Activated T-helper 1 cell treated with anti-CD3 and anti-CD28 coated beads, Interleukin-12 subunit alpha, Interleukin-12 subunit beta, Interleukin-2, Interleukin-4 antibody, amounts not matched to agents 30 ng/mL and 10 ng/mL and 1 ng/mL, durations not matched to agents 14 hours and 24 hours and 36 hours (primary cell): Measurements from ENCODE around the gene PSMG2. TPM values are rescaled to one million over a fixed set of nuclear protein-coding genes. Genes with fewer than 3 reads are reported as not detected.

Experiments
- DNase-seq: peaks from one replicate; pipeline ENCODE4 v3.0.0; 2021; ENCODE audit warnings: low spot score
- H3K27ac Mint-ChIP-seq: one replicate; pipeline ENCODE4 v1.8.0; 2021; ENCODE audit warnings: mild to moderate bottlenecking, mixed read lengths
- H3K27me3 Mint-ChIP-seq: one replicate; pipeline ENCODE4 v1.8.0; 2022; ENCODE audit warnings: mild to moderate bottlenecking, moderate library complexity, mixed read lengths; ENCODE audit not compliant: insufficient read depth
- H3K36me3 Mint-ChIP-seq: one replicate; pipeline ENCODE4 v1.8.0; 2021; ENCODE audit warnings: low read depth, mixed read lengths
- H3K4me1 Mint-ChIP-seq: one replicate; pipeline ENCODE4 v1.8.0; 2021; ENCODE audit warnings: low read depth, mixed read lengths
- H3K4me3 Mint-ChIP-seq: one replicate; pipeline ENCODE4 v1.8.0; 2021; ENCODE audit warnings: mild to moderate bottlenecking, moderate library complexity, mixed read lengths
- H3K9me3 Mint-ChIP-seq: one replicate; pipeline ENCODE4 v1.8.0; 2021; ENCODE audit warnings: mixed read lengths
- intact Hi-C: fragments of 100-400 bp; cut with micrococcal nuclease; formaldehyde crosslinking; loops from one replicate; pipeline ENCODE4 v1.15.1; 2024
- total RNA-seq: library from RNA; stranded (reverse); gene quantifications from 2 replicates; pipeline ENCODE4 v1.2.3, GENCODE V29; 2022

Gene PSMG2
- total RNA-seq, 1 donor from 2014 or later = 113 TPM

DNA sequence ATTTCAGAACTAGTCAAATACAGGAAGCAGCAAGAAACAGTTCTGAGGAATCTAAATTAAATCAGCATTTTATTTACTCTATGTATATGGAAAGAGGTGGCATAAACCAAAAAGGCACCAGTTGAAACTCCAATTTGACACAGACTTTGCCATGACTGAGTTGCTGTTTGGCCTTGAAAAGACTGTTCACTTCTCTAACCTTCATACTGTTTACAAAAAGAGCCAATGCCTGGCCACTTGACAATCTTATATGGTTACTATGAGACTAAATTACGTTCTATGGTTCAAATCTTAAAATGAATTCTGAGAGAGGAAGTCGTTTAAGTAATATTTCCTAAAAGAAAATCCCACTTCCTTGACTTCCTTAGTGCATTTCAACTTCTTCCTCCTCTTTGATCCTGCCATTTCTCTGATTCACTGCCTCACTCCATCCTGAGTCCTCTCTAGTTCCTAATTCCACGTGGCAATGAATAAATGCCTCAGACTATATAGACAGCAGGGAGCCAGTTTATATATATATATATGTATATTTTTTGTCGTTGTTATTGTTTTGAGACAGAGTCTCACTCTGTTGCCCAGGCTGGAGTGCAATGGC is 13.5 kb upstream of the PSMG2 start:
- Mint-ChIP-seq H3K36me3 (peaks cover 19% of the 10 kb centered on the region), H3K4me1 (peaks cover 28% of the 10 kb centered on the region), H3K27me3 (no peaks in the 10 kb centered on the region), H3K4me3 (no peak overlapping the region), H3K9me3 (no peaks in the 10 kb centered on the region), H3K27ac (no peak overlapping the region)
- intact Hi-C loops = no loop called here
- DNase-seq = no peak

- intact Hi-C loops = no loop called here
- Mint-ChIP-seq H3K4me1 (peaks cover 30% of the 10 kb centered on the region), H3K9me3 (no peaks in the 10 kb centered on the region), H3K27ac (peak overlapping the region; percentile 12), H3K36me3 (peaks cover 23% of the 10 kb centered on the region), H3K27me3 (no peaks in the 10 kb centered on the region), H3K4me3 (no peak overlapping the region)
- no peak for DNase-seq
These were observed 10.6 kb upstream of the PSMG2 start for GRCh38 chr18:12692206-12692605.

DNA sequence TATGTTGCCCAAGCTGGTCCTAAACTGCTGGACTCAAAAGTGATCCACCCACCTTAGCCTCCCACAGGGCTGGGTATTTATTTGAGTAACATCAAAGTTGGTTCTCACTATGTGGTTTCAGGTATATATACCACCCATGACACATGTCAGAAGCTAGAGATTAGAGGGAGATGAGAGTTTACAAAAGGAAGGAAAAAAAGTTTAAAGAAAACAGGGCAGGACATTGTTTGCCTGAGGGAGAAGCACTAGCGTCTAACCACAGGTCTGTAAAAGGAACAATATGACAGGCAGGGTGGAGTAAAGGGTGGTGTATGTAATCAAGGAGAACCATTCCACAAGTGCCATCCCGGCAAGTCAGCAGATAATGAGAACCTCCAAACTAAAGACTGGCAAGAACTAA is 8.8 kb upstream of the PSMG2 start:
- Mint-ChIP-seq H3K36me3 (peaks cover 28% of the 10 kb centered on the region), H3K4me3 (no peak overlapping the region), H3K4me1 (peaks cover 37% of the 10 kb centered on the region), H3K27ac (no peak overlapping the region), H3K27me3 (no peaks in the 10 kb centered on the region), H3K9me3 (no peaks in the 10 kb centered on the region)
- intact Hi-C loops = loop anchor here (1.0 kb wide), 1 partner anchor 8 kb away; the partner anchor contains the start of gene CEP76
- no peak for DNase-seq

DNA sequence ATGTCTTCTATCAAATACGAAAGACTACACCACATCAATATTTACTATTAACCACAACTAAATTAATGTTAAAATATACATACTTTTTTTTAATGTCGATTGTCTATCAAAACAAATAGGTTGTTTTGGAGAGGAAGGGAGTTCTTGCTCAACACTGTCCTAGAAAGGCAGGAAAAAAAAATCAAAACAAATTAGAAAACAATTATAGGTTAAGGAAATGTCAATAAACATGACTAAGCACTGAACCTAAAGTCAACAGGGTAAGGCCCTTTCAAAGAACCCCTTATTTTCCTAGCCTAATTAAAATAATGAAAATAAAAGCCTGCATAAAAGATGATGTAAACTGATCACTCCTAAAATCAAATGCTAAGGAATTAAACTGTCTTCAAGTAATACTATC is 3.1 kb upstream of the PSMG2 start:
- Mint-ChIP-seq H3K4me3 (no peak overlapping the region), H3K9me3 (no peaks in the 10 kb centered on the region), H3K36me3 (peaks cover 21% of the 10 kb centered on the region), H3K4me1 (peaks cover 37% of the 10 kb centered on the region), H3K27ac (no peak overlapping the region), H3K27me3 (no peaks in the 10 kb centered on the region)
- intact Hi-C loops = loop anchor here (5.0 kb wide), 1 partner anchor 307 kb away; no protein-coding TSS in a partner anchor
- DNase-seq = no peak

GRCh38 chr18:12701161-12701560 is 1.7 kb upstream of the PSMG2 start:
- Mint-ChIP-seq H3K27ac (peak overlapping the region; percentile 92), H3K9me3 (no peaks in the 10 kb centered on the region), H3K4me1 (peaks cover 49% of the 10 kb centered on the region), H3K4me3 (peak overlapping the region; percentile 97), H3K27me3 (no peaks in the 10 kb centered on the region), H3K36me3 (peaks cover 21% of the 10 kb centered on the region)
- intact Hi-C loops = loop anchor here (5.0 kb wide), 1 partner anchor 309 kb away; no protein-coding TSS in a partner anchor
- no peak for DNase-seq

DNA sequence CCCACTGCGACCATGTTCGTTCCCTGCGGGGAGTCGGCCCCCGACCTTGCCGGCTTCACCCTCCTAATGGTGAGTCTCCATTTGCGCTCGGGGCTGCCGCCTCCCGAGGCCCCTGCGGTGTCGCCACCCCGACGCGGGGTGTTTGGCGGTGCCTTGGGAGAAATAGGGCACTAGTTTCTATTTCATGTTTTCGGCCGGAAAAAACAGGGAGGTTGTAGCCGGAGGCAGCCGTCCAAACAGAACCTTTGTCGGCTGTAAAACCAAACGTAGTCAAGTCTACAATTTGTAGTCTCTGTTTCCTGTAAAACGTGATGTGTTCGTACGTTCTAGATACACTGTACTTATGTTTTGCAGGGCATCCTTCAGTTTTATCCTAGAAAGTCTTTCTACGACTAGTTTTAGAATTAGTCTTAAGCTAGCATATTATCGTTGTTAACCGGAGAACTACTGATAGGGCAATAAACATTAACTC is 290 bp downstream of the PSMG2 start:
- H3K9me3 Mint-ChIP-seq = no peaks in the 10 kb centered on the region

GRCh38 chr18:12703664-12704063 is 822 bp downstream of the PSMG2 start:
- Mint-ChIP-seq H3K27ac (peak overlapping the region; percentile 92), H3K27me3 (no peaks in the 10 kb centered on the region), H3K36me3 (peaks cover 22% of the 10 kb centered on the region), H3K4me1 (peaks cover 51% of the 10 kb centered on the region), H3K9me3 (no peaks in the 10 kb centered on the region), H3K4me3 (peak overlapping the region; percentile 97)
- no peak for DNase-seq
- intact Hi-C loops = loop anchor here (2.0 to 5.0 kb wide), 3 partner anchors 19 to 311 kb away; partner anchors contain the start of gene SPIRE1

More for the DNA sequence above, 290 bp downstream of the PSMG2 start:
- H3K27me3 Mint-ChIP-seq = no peaks in the 10 kb centered on the region
- H3K4me1 Mint-ChIP-seq = peaks cover 54% of the 10 kb centered on the region
- peaks cover 26% of the 10 kb centered on the region for H3K36me3 Mint-ChIP-seq
- no peak for DNase-seq
- H3K27ac Mint-ChIP-seq = peak overlapping the region; percentile 92
- H3K4me3 Mint-ChIP-seq = peak overlapping the region; percentile 97
- intact Hi-C loops = loop anchor here (2.0 to 5.0 kb wide), 3 partner anchors 20 to 311 kb away; partner anchors contain the start of gene SPIRE1

DNA sequence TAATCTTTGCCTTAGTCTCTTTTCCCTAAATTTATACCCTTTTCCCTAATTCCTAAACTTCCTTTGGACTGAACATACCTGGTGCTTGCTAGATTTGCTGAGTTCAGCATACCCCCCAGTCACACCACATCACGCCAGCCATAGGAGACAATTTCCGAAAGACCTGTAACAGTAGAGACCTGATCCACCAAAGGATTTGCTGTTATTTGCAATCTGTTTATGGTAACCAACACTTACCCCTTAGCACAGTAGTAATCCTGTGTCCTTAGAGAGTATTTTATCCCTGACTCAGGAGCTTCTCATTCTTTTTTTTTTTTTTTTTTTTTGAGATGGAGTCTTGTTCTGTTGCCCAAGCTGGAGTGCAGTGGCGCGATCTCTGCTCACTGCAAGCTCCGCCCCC is 8.6 kb downstream of the PSMG2 start:
- Mint-ChIP-seq H3K27ac (no peak overlapping the region), H3K27me3 (no peaks in the 10 kb centered on the region), H3K4me1 (peaks cover 5% of the 10 kb centered on the region), H3K9me3 (no peaks in the 10 kb centered on the region), H3K36me3 (peaks cover 27% of the 10 kb centered on the region), H3K4me3 (no peak overlapping the region)
- DNase-seq = no peak
- intact Hi-C loops = no loop called here

DNA sequence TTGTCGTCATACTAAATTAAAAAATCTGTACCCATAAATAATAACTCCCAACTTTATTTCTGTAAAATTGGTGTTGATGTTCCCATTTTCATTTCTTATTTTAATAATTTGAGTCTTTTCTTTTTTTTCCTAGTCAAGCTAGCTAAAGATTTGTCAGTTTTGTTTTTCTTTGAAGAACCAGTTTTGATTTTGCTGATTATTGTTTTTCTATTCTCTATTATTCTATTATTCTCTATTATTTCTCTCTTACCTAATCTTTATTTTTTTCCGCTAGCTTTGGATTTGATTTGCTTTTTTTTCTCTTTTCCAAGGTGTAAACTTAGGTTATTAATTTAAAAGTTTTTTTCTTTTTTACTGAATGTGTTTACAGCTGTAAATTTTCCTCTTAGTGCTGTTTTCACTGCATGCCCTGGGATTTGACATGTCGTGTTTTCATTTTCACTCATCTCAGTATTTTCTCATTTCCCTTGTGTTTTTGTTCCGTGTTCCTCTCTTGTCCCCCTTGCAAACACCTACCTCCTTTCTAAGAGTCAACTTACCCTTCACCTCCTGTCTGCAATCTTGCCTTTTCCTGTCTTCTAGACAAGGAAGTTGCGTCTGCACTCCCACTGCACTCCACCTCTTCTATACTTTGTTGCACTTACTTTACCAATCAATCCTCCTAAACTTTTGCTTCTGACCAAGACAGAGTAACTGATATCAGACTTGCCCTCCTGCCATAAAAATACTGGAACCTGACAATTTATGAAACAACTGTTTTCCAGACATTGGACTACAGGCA is 18.8 kb downstream of the PSMG2 start:
- peaks cover 21% of the 10 kb centered on the region for H3K4me1 Mint-ChIP-seq
- peak overlapping the region; percentile 43 for H3K27ac Mint-ChIP-seq
- no peaks in the 10 kb centered on the region for H3K27me3 Mint-ChIP-seq
- intact Hi-C loops = loop anchor here (2.0 kb wide), 1 partner anchor 19 kb away; the partner anchor contains the start of genes CEP76 and PSMG2
- no peaks in the 10 kb centered on the region for H3K9me3 Mint-ChIP-seq
- H3K36me3 Mint-ChIP-seq = peaks cover 23% of the 10 kb centered on the region
- DNase-seq = no peak
- H3K4me3 Mint-ChIP-seq = no peak overlapping the region

GRCh38 chr18:12722731-12723130 is 19.9 kb downstream of the PSMG2 start:
- intact Hi-C loops = loop anchor here (2.0 kb wide), 1 partner anchor 20 kb away; the partner anchor contains the start of genes CEP76 and PSMG2

GRCh38 chr18:12726331-12726730 is 23.5 kb downstream of the PSMG2 start:
- intact Hi-C loops = no loop called here
- Mint-ChIP-seq H3K4me3 (no peak overlapping the region), H3K9me3 (no peaks in the 10 kb centered on the region), H3K4me1 (peaks cover 17% of the 10 kb centered on the region), H3K27me3 (no peaks in the 10 kb centered on the region), H3K27ac (no peak overlapping the region), H3K36me3 (peaks cover 22% of the 10 kb centered on the region)
- no peak for DNase-seq

More at GRCh38 chr18:12722731-12723130, 19.9 kb downstream of the PSMG2 start:
- H3K27ac Mint-ChIP-seq = no peak overlapping the region
- H3K9me3 Mint-ChIP-seq = no peaks in the 10 kb centered on the region
- H3K4me3 Mint-ChIP-seq = no peak overlapping the region
- peaks cover 27% of the 10 kb centered on the region for H3K4me1 Mint-ChIP-seq
- no peak for DNase-seq
- H3K27me3 Mint-ChIP-seq = no peaks in the 10 kb centered on the region
- H3K36me3 Mint-ChIP-seq = peaks cover 25% of the 10 kb centered on the region

GRCh38 chr18:12726774-12727550 is 24.1 kb downstream of the PSMG2 start:
- Mint-ChIP-seq H3K36me3 (peaks cover 18% of the 10 kb centered on the region), H3K27me3 (no peaks in the 10 kb centered on the region), H3K27ac (peak overlapping the region; percentile 71), H3K4me3 (no peak overlapping the region), H3K9me3 (no peaks in the 10 kb centered on the region), H3K4me1 (peaks cover 11% of the 10 kb centered on the region)
- intact Hi-C loops = loop anchor here (1.0 kb wide), 3 partner anchors 167 to 432 kb away; no protein-coding TSS in a partner anchor
- peak; percentile 37 for DNase-seq
